HG03439 (cell line): Measurements from ENCODE around the gene FOXD4L1.
"Not testable (repeated sequence)": the region's sequence is repeated elsewhere in the genome, so short reads cannot be mapped to it uniquely, and the experiment has no call there.

Experiments
- ATAC-seq: cut with Tn5 transposase; IDR thresholded peaks from one replicate; pipeline ENCODE4 v1.9.1; 2021; ENCODE audit warnings: mild to moderate bottlenecking, moderate library complexity; ENCODE audit not compliant: unreplicated experiment

FOXD4L1 gene

DNA sequence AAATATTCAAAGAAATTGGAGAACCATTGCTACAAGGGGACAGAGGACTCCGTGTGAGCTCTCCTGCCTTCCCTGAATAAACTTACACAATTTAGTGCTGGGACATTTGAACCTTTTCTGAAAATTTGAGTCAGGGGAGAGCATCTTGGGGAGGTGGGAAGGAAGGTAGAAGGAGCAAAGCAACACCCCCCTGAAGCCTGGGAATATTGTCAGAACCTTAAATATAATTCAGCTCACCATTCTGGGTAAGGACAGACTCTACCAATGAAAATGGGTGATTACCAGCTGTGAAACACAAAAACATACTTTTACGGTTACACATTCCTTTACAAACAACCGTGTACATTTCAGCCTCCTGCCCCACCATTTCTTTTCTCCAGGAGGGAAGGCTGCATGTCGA is at the start of gene FOXD4L1:
Gene FOXD4L1, plus strand, starts transcription at position 301 of the 400 bp plus-strand sequence. CDS start 592 bp downstream, outside the sequence.
- ATAC-seq: not testable (repeated sequence)

DNA sequence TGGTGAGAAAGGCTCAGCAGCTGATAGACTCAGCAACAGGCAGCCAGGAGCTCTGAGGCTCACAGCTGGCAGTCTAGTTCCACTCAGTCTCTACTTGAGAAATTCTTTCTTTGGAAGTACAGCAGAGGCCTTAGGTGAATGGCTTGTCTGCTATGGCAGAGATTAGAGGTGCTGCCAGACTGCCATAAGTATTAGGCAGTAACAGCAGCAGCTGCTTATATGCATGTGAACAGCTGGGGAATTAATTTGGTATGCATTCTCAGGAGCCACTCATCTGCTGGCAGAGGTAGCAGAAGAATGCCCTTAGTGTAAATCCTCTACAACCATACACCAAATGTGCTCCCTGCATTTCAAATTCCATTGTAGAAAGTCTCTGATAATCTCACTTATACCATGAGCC is 32.7 kb upstream of the FOXD4L1 start:
- ATAC-seq: not testable (repeated sequence)

DNA sequence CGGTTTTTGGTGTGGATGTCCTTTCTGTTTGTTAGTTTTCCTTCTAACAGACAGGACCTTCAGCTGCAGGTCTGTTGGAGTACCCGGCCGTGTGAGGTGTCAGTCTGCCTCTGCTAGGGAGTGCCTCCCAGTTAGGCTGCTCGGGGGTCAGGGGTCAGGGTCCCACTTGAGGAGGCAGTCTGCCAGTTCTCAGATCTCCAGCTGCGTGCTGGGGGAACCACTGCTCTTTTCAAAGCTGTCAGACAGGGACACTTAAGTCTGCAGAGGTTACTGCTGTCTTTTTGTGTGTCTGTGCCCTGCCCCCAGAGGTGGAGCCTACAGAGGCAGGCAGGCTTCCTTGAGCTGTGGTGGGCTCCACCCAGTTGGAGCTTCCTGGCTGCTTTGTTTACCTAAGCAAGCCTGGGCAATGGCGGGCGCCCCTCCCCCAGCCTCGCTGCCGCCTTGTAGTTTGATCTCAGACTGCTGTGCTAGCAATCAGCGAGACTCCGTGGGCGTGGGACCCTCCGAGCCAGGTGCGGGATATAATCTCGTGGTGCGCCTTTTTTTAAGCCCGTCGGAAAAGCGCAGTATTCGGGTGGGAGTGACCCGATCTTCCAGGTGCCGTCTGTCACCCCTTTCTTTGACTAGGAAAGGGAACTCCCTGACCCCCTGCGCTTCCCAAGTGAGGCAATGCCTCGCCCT is 21.6 kb upstream of the FOXD4L1 start:
- ATAC-seq: not testable (repeated sequence)

DNA sequence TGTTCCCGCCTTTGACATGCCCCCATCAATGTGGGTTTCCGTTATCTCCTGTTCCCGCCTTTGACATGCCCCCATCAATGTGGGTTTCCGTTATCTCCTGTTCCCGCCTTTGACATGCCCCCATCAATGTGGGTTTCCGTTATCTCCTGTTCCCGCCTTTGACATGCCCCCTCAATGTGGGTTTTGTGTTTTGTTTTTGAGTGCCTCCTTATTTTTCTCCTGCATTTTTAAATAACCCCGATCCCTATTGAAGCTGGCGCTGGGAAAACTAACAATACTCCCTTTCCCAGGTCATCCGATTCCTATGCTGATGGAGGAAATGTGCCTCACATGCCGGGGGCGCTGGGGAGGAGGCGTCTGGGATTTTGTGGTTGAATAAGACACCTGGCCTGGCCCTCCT is 1.9 kb upstream of the FOXD4L1 start:
- ATAC-seq: not testable (repeated sequence)

DNA sequence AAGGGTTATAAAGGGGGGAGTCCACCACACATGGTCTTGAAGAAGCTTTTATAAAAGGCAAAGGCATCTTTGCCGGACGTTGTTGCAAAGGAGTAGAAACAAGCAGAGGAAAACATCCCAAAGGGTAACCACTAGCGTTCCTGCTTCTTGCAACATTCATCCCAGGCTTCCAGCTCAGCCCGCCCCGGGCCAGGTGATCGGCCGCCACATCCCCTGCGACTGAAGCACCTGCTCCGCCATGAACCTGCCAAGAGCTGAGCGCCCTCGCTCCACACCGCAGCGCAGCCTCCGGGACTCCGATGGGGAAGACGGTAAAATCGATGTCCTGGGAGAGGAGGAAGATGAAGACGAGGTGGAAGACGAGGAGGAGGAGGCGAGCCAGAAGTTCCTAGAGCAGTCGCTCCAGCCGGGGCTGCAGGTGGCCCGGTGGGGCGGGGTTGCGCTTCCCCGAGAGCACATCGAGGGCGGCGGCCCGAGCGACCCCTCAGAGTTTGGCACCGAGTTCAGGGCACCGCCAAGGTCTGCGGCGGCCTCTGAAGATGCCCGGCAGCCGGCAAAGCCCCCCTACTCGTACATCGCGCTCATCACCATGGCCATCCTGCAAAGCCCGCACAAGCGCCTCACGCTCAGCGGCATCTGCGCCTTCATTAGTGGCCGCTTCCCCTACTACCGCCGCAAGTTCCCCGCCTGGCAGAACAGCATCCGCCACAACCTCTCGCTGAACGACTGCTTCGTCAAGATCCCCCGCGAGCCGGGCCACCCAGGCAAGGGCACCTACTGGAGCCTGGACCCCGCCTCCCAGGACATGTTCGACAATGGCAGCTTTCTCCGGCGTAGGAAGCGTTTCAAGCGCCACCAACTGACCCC is 787 bp downstream of the FOXD4L1 start:
- ATAC-seq: not testable (repeated sequence)

DNA sequence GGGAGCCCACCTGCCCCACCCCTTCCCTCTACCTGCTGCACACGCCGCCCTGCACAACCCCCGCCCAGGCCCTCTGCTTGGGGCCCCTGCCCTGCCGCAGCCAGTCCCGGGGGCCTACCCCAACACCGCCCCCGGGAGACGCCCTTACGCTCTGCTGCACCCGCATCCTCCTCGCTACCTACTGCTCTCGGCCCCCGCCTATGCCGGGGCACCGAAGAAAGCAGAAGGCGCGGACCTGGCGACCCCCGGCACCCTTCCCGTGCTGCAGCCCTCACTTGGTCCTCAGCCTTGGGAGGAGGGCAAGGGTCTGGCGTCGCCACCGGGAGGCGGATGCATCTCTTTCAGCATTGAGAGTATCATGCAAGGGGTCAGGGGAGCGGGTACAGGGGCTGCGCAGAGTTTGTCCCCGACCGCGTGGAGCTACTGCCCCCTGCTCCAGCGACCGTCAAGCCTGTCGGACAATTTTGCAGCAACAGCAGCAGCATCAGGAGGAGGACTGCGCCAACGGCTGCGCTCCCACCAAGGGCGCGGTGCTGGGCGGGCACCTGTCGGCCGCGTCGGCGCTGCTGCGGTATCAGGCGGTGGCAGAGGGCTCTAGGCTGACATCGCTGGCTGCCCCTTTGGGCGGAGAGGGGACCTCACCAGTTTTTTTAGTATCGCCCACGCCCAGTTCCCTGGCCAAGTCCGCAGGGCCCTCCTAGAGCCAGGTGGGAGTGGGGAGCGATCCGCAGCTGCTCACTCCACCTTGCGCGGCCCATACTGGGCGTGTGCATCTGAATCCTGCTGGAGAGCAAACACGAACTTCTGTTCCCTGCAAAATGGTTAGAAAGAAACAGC is 1.6 kb downstream of the FOXD4L1 start:
- ATAC-seq: not testable (repeated sequence)

DNA sequence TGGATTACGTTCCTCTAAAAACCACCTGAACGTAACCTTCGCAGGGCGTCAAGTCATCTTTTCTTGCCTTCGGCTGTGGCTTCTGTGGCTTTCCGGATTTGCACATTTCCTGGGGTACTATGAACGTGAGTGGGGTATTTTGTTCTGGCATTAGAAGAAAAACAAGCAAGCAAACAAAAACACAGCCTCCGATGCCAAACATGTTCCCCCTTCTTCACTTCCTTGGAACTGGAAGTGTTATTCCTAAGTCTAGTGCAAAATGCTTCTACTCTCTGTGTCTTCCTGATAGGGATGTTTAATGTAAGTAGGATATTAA is 2.2 kb downstream of the FOXD4L1 start:
- ATAC-seq: not testable (repeated sequence)

DNA sequence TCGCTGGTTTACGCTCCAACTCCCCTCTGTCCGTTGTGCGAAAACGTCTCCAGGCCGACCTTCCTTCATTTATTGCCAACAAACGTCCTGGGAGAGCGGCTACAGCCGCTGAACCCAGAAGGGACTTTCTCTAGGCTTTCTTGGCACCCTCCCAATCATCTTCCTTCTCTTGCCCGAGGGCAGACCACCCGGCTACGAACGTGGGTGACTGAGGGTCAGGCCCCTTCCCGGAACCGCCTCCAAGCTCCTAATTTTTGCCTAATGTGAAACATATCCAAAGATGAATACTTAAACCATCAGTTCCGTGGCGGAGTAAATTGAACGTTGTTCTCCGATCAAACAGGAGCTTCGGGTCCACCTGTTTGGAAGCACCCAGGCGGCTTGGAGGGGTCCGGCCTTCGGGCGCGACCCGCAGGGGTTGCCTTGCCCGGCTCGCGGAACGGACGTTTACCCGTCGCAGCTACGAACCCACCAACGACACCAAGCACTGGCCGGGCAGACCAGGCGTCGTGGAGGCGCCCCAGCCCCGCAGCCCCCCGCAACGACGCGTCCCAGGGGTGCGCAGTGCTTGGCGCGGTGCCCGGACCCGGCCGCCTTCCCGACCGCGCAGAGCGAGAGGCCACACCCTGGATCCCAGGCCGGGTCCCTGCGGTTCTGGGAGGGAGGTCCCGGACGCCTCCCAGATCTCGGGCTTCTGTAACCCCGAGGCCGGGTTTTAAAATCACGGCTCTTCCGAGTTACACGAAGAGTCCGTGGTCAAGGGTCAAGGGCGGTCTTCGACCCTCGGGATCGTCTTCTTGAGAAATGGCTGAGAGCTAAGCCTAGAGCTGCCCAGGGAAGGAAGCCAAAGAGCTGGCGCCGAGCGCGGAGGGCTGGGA is 4.0 kb downstream of the FOXD4L1 start:
- ATAC-seq: peak; percentile 22

DNA sequence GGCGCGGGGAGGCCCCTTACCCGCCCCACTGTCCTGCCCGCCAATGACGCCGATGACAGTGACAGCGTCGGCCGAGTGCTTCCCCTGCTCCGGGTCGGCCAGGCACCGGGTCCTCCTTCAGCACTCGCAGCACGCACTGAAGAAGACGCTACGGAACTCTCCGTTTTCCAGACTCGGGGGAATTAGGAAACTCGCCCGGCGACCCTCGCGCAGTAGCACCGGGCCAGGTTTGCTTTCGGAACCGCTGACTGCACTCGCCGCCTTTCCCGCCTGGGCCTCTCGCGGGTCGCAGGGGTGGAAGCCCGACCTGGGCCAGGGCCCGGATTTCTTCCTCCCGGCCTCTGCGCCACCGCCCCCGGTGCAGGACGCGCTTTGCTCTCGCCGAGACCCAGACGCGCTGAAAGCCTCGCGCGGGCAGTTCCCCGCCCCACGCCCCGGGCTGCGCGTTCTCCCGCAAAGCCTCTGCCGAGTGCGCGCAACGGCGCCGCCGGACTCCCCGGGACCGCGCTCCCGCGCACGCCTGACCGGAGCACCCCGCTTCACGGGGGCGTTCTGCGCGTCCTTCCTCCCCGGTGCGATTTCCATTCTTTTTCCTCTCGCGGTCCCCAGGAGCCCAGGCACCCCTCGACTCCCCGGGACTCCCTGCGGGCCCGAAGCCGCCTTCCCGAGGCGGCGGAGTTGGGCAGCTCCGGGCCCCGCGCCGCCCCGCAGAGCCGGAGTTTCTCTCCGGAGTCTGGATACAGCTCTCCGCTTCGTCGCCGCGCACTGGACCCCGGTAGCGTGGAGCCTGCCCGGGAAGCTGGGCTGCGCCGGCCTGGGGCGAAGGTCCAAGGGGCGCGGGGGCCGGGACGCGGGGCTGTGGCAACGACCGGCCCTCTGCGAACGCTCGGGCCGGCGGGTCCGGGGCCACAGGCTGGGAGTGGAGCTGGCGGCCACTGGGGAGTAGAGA is 4.9 kb downstream of the FOXD4L1 start:
- ATAC-seq: peak; percentile 60

DNA sequence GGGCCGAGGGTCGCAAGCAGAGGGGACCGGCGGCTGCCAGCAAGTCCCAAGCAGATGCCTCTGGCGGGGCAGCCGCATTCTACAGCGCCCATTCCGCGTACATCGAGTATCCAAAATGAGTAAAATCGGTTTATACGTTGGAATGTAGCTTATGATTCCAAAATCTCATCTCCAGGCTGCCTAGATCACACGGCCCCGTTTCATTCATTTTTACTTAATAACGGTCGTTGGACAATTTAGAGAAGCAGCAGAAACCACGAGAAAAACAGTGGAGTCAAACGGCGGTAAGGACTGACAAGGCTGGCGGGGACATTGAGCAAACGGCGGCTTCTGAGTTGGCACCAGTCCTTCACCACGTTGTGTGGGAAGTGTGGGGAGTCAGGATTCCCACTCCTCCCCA is 5.6 kb downstream of the FOXD4L1 start:
- not testable (repeated sequence) for ATAC-seq

DNA sequence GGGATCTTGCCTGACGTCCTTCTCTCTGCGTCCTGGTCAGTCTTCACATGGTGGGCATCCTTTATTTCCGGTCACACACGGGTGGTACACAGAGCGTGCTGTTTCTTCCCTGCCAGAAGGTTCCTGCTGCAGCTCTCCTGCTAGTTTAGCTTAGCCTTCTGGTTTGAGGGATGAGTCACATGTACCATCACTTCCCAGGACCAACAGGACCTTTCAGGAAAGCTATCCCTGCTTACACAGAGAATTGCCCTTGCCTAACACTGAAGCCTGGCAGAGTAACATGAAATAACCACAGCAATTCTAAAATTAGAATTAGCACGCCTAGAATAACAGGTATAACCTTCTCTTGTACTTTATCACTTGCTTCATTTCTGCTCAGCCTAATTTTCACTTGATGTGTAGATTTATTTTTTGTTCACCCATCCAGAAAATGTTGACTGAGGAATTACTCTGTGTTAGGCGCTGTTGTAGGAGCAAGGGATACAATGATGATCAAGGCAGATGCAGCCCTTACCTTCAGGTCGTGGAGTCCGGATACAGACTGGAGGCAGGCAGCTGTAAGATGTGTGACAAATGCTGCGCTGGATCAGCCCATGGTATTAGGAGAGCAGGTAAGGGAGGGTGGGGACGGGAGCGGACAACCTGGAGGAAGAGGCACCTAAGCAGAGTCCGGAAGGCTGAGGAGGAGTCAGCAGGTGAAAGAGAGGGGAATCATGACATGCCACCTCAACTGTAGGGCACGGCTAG is 9.1 kb downstream of the FOXD4L1 start:
- ATAC-seq: not testable (repeated sequence)

DNA sequence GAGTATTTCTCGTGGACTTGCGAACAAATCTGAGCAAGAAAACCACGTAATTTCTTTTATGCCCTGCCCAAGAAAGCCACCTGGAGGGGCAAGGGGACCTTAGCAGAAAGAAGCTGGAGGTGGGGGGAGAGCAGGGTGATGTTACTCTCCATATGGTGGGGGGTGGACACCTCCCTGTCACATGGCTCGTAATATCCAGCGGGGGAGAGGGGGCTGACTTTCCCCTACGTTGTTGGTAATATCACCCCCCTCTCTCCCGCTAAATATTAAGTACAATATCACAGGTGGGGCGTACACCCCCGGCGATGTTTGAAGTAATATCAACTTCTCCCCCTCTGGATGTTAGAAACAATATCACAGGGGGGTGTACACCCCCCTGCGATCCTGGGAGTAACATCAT is 9.7 kb downstream of the FOXD4L1 start:
- ATAC-seq: not testable (repeated sequence)

DNA sequence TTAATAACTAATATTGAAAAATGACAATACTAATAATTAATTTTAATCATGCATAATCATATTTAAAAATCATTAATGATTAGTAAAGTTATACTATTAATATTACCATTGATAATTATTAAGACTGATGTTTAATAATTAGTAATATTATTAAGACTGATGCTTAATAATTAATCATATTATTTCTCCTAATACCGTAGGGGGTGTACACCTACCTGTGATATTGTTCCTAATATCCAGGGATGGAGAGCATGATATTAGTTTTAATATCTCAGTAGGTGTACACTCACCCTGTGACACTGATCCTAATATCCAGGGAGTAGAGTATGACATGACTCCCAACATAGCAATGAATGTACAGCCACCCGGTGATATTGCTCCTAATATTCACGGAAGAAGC is 12.4 kb downstream of the FOXD4L1 start:
- not testable (repeated sequence) for ATAC-seq

DNA sequence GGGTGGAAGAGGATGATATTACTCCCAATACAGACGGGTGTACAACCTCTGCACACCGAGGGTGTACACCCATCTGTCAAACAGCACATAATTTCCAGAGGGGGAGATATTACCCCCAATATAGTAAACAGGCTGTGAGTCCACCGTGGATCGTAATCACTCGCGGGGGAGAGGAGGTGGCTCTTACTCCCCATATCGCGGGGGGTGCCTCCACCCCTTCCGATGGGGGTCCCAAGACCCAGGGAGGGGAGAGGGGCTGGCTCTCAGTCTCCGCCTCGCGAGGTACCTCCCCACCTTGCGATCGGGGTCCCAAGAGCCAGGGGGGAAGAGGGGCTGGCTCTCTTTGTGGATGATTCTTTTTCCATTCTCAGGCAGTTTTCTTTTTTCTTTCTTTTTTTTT is 13.4 kb downstream of the FOXD4L1 start:
- not testable (repeated sequence) for ATAC-seq

DNA sequence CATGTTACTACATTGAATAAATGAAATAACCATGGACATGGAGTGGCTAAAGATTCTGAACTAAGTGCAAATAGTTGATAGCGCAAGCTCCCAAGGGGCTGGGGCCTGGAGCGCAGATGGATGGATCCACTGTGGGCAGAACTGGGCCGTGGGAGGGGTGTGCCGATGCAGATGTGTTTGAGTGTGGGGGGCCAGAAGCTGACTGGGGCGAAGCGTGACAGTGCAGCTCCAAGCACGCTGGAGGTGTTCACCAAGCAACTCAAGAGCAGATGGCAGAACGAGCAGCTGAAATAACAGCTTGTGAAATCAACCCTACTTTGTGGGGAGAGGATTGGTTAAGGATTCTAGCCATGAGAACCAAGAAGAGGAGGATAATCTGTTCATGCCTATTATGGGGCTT is 17.0 kb downstream of the FOXD4L1 start:
- not testable (repeated sequence) for ATAC-seq

DNA sequence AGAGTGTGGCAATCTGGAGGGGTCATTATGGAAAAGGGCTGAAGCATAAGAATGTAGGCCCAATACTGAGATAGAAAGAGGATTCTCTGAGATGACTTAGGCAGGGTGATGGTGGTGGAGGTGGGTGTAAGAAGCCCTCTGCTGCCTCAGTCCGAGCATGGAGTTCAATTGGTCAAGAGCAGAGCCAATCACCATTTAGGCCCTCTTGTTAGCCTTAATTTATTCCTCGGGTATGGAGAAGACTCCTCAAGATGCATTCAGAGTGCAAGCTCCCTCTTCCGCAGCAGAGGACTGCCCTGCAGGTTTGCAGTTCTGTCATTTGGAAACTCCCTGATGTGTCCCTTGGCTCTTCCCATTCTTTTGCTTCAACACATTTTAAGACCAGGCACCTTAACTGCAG is 17.5 kb downstream of the FOXD4L1 start:
- ATAC-seq: not testable (repeated sequence)

DNA sequence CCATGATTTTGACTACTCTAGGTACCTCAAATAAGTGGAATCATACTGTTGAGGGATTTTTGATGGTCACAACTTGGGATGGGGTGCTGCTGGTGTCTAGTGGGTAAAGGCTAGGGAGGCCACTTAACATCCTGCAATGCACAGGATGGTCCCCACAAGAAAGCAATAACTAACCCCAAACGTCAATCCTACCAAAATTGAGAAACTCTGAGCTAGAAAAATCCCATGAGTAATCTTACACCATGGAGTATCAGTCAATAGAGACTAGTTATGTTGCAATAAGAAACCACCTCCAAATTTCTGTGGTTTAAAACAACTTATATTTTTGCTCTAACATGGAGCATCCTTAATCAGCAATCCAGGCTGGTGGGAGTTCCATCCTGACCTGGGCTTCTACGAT is 18.6 kb downstream of the FOXD4L1 start:
- not testable (repeated sequence) for ATAC-seq

DNA sequence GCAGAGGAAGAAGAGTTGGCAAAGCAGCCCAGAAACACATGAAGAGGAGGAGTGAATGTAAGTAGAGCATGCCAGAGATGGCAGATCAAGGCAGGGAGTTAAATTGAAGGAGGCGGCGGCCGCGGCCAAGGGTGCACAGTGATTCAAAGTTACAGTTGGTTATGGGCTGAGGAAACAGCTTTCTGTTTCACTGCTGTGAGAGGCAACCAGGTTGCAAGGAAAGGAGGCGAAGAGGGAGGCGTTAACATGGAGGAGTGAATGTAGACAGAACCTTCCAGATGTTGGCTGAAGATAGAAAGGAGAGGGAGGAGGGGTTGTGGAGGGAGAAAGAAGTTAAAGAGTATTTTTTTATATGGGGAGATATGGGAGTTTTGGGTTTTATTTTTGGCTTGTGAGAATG is 22.4 kb downstream of the FOXD4L1 start:
- ATAC-seq: not testable (repeated sequence)
